HG03095 (cell line): ENCODE data around the gene CLDN9.

Source experiments
- ATAC-seq: cut with Tn5 transposase; IDR thresholded peaks from one replicate; pipeline ENCODE4 v1.9.1; 2021; ENCODE audit warnings: moderate library complexity; ENCODE audit not compliant: unreplicated experiment

Gene CLDN9

GRCh38 chr16:2974319-2975056 lies 38.2 kb upstream of the CLDN9 start:
- no peak for ATAC-seq

GRCh38 chr16:2975161-2975795 lies 37.4 kb upstream of the CLDN9 start:
- no peak for ATAC-seq

GRCh38 chr16:2976201-2976600 lies 36.5 kb upstream of the CLDN9 start:
- ATAC-seq = no peak

GRCh38 chr16:2976673-2977072 lies 36.0 kb upstream of the CLDN9 start:
- no peak for ATAC-seq

- ATAC-seq = no peak
Observed at GRCh38 chr16:2977440-2977839, 35.3 kb upstream of the CLDN9 start.

GRCh38 chr16:2979669-2980226 lies 33.0 kb upstream of the CLDN9 start:
- ATAC-seq = no peak

GRCh38 chr16:2980227-2981176 lies 32.2 kb upstream of the CLDN9 start, which contains the start of gene PKMYT1:
Gene PKMYT1 (minus strand): TSS chr16:2980446. CDS start chr16:2979657, 789 bp downstream.
- peak; percentile 52 for ATAC-seq

GRCh38 chr16:2981177-2981898 lies 31.4 kb upstream of the CLDN9 start:
- no peak for ATAC-seq

- no peak for ATAC-seq
Observed at GRCh38 chr16:2981899-2982250, 30.8 kb upstream of the CLDN9 start.

GRCh38 chr16:2982402-2982801 lies 30.3 kb upstream of the CLDN9 start:
- ATAC-seq = no peak

- ATAC-seq = no peak
Observed at GRCh38 chr16:2983706-2984136, 29.0 kb upstream of the CLDN9 start.

- ATAC-seq = no peak
Observed at GRCh38 chr16:2985462-2985861, 27.3 kb upstream of the CLDN9 start.

GRCh38 chr16:2985893-2986355 lies 26.8 kb upstream of the CLDN9 start:
- ATAC-seq = no peak

- ATAC-seq = no peak
Observed at GRCh38 chr16:2986623-2987188, 26.0 kb upstream of the CLDN9 start.

GRCh38 chr16:2987286-2987685 lies 25.4 kb upstream of the CLDN9 start:
- no peak for ATAC-seq

GRCh38 chr16:2987833-2988232 lies 24.9 kb upstream of the CLDN9 start:
- no peak for ATAC-seq

- no peak for ATAC-seq
Observed at GRCh38 chr16:2988590-2989099, 24.1 kb upstream of the CLDN9 start.

GRCh38 chr16:2990891-2991290 lies 21.8 kb upstream of the CLDN9 start:
- ATAC-seq = no peak

GRCh38 chr16:2991566-2992261 lies 21.0 kb upstream of the CLDN9 start:
- no peak for ATAC-seq
